Stomach (tissue), 4 donors: ENCODE data around the gene IL4I1.

ENCODE experiments used
- POLR2AphosphoS5 ChIP-seq, 3 donors: sonication (generic); formaldehyde crosslinking; IDR thresholded peaks; one replicate each; pipeline ENCODE4 v1.6.1; 2016; ENCODE audit warnings: antibody characterized with exemption in 3 of 3
- TF ChIP-seq, protein P1 (sequence below), 7 experiments: fragments of 450-650 bp in 4 of 7; fragments of 200-600 bp in 3 of 7; sonication (generic) in 3 of 7; IDR thresholded peaks; one replicate each; pipeline ENCODE4 v1.5.1; 2016 to 2019; ENCODE audit warnings: antibody characterized with exemption in 7 of 7, control low read depth in 2 of 7, mild to moderate bottlenecking in 1 of 7

DNA sequence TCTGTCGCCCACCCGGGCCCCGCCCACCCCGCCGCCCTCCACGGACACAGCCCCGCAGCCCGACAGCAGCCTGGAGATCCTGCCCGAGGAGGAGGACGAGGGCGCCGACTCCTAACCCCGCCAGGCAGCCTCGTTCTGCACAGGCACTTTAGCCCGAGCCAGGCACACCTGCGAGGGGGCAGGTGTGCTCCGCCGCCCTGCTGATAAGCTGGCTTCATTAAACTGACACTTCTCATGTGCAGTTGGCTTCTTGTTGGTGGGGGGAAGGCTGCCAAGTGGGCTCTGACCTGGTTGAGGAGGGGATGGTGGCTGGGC lies 8.2 kb downstream of the IL4I1 start:
- no peak for TF ChIP-seq POLR2AphosphoS5 (IDR thresholded peaks at IDR 0.05)
- TF ChIP-seq, protein P1, sequence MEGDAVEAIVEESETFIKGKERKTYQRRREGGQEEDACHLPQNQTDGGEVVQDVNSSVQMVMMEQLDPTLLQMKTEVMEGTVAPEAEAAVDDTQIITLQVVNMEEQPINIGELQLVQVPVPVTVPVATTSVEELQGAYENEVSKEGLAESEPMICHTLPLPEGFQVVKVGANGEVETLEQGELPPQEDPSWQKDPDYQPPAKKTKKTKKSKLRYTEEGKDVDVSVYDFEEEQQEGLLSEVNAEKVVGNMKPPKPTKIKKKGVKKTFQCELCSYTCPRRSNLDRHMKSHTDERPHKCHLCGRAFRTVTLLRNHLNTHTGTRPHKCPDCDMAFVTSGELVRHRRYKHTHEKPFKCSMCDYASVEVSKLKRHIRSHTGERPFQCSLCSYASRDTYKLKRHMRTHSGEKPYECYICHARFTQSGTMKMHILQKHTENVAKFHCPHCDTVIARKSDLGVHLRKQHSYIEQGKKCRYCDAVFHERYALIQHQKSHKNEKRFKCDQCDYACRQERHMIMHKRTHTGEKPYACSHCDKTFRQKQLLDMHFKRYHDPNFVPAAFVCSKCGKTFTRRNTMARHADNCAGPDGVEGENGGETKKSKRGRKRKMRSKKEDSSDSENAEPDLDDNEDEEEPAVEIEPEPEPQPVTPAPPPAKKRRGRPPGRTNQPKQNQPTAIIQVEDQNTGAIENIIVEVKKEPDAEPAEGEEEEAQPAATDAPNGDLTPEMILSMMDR (IDR thresholded peaks at IDR 0.05): no peak
